Activated CD4-positive, alpha-beta memory T cell treated with anti-CD3 and anti-CD28 coated beads, Interleukin-2, amount 10 ng/mL, durations not matched to agents 7 days and 5 days (primary cell): ENCODE results near the gene PROM2. TPM values are rescaled to one million over a fixed set of nuclear protein-coding genes. Genes with fewer than 3 reads are reported as not detected.

ENCODE experiments used
- total RNA-seq, 2 experiments: library from RNA; stranded (reverse); gene quantifications; one replicate each; pipeline ENCODE4 v1.2.3, GENCODE V29; 2021

PROM2 gene
- total RNA-seq, 2 experiments from 2014 or later = 0.15 to 0.18 TPM

Other genes with a start within 250 kb of the PROM2 start
- gene MAL, start 248.7 kb upstream of the PROM2 start, total RNA-seq = 100 to 1,000 TPM; 202 to 210 TPM
- gene MRPS5, start 152.6 kb upstream of the PROM2 start, total RNA-seq = 10 to 100 TPM; 66.3 to 68.2 TPM
- gene ZNF514, start 114.6 kb upstream of the PROM2 start, total RNA-seq = 10 to 100 TPM; 12.9 to 13.4 TPM
- 1 to 10 TPM; 3.5 to 3.9 TPM for gene ZNF2, start 108.6 kb upstream of the PROM2 start, total RNA-seq
- gene ZNF892, start 66.9 kb upstream of the PROM2 start, total RNA-seq = 1 to 10 TPM; 3.0 to 3.2 TPM
- not detected for gene KCNIP3, start 22.9 kb downstream of the PROM2 start, total RNA-seq
- gene FAHD2A, start 128.3 kb downstream of the PROM2 start, total RNA-seq = 10 to 100 TPM; 35.8 to 37.3 TPM
- gene TRIM43B, start 210.3 kb downstream of the PROM2 start, total RNA-seq = not detected